ENCODE data around the gene PI16.

The PI16 gene

DNA sequence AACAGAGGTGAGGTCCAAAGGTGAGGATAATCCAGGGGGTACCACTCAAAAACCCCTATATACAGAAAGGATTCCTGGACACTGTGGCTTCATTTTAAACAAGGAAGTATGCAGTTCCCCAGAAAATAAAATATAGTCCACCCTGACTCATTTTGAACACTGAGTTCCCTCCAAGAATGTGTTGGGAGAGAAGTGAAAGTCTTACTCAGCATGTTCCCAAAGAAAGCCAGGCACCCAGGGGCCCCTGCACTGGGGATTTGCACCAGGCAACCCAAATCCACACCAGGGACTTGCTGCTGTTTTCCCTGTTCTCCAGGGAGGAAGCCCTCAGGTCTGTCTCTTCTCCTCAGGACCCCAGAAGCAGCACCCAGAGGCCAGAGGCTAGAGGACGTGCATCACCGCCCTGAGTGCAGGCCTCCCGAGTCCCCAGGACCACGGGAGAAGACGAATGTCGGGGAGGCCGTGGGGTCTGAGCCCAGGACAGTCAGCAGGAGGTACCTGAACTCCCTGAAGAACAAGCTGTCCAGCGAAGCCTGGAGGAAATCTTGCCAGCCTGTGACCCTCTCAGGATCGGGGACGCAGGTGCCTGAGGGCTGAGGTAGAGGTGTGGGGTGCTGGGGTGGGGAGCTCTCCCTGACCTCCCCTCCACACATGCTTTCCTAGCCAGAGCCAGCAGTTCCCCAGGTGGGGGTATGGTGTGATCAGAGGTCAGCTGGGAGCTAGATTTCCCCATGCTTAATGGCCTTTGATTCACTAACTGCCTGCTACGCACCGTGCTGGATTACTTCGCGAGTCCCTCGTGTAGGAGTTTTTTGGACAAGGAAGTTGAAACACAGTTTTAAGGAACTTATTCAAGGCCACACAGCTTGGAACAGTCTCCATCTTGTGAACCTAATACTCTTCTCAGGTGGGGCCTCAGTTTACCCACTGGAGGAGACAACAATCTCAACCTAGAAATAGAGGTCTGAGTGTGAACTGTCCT lies 54.2 kb downstream of the PI16 start:
- Histone ChIP-seq H3K27ac (replicated peaks) (no peak overlapping the region), H3K4me3 (replicated peaks; ENCODE audit: insufficient read depth, low read length) (no peak overlapping the region), H3K27me3 (ENCODE audit: insufficient read depth, poor library complexity, severe bottlenecking) (no peaks in the 10 kb centered on the region)
- TF ChIP-seq, protein P1, sequence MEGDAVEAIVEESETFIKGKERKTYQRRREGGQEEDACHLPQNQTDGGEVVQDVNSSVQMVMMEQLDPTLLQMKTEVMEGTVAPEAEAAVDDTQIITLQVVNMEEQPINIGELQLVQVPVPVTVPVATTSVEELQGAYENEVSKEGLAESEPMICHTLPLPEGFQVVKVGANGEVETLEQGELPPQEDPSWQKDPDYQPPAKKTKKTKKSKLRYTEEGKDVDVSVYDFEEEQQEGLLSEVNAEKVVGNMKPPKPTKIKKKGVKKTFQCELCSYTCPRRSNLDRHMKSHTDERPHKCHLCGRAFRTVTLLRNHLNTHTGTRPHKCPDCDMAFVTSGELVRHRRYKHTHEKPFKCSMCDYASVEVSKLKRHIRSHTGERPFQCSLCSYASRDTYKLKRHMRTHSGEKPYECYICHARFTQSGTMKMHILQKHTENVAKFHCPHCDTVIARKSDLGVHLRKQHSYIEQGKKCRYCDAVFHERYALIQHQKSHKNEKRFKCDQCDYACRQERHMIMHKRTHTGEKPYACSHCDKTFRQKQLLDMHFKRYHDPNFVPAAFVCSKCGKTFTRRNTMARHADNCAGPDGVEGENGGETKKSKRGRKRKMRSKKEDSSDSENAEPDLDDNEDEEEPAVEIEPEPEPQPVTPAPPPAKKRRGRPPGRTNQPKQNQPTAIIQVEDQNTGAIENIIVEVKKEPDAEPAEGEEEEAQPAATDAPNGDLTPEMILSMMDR (IDR thresholded peaks at IDR 0.05; ENCODE audit: insufficient read depth, low read length), result no peak
- TF ChIP-seq GABPA (IDR thresholded peaks at IDR 0.05; ENCODE audit: low read depth) (no peak), SPI1 (IDR thresholded peaks at IDR 0.05; ENCODE audit: borderline replicate concordance, low read depth) (no peak), POLR2AphosphoS5 (IDR thresholded peaks at IDR 0.05; ENCODE audit: low read depth) (no peak)
- TF ChIP-seq, protein P2, sequence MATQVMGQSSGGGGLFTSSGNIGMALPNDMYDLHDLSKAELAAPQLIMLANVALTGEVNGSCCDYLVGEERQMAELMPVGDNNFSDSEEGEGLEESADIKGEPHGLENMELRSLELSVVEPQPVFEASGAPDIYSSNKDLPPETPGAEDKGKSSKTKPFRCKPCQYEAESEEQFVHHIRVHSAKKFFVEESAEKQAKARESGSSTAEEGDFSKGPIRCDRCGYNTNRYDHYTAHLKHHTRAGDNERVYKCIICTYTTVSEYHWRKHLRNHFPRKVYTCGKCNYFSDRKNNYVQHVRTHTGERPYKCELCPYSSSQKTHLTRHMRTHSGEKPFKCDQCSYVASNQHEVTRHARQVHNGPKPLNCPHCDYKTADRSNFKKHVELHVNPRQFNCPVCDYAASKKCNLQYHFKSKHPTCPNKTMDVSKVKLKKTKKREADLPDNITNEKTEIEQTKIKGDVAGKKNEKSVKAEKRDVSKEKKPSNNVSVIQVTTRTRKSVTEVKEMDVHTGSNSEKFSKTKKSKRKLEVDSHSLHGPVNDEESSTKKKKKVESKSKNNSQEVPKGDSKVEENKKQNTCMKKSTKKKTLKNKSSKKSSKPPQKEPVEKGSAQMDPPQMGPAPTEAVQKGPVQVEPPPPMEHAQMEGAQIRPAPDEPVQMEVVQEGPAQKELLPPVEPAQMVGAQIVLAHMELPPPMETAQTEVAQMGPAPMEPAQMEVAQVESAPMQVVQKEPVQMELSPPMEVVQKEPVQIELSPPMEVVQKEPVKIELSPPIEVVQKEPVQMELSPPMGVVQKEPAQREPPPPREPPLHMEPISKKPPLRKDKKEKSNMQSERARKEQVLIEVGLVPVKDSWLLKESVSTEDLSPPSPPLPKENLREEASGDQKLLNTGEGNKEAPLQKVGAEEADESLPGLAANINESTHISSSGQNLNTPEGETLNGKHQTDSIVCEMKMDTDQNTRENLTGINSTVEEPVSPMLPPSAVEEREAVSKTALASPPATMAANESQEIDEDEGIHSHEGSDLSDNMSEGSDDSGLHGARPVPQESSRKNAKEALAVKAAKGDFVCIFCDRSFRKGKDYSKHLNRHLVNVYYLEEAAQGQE (IDR thresholded peaks at IDR 0.05; ENCODE audit: insufficient replicate concordance, low read depth), result no peak
- no peak for DNase-seq (ENCODE audit: low read depth in 1 of 2, low spot score in 1 of 2)

GRCh38 chr6:37010402-37010892 lies 55.9 kb downstream of the PI16 start:
- no peak for DNase-seq (ENCODE audit: low read depth in 1 of 2, low spot score in 1 of 2)
- TF ChIP-seq POLR2AphosphoS5 (IDR thresholded peaks at IDR 0.05; ENCODE audit: low read depth) (no peak), GABPA (IDR thresholded peaks at IDR 0.05; ENCODE audit: low read depth) (no peak), SPI1 (IDR thresholded peaks at IDR 0.05; ENCODE audit: borderline replicate concordance, low read depth) (no peak)
- TF ChIP-seq, protein P1 (IDR thresholded peaks at IDR 0.05; ENCODE audit: insufficient read depth, low read length), result no peak
- TF ChIP-seq, protein P2 (IDR thresholded peaks at IDR 0.05; ENCODE audit: insufficient replicate concordance, low read depth), result no peak
- Histone ChIP-seq H3K4me3 (replicated peaks; ENCODE audit: insufficient read depth, low read length) (no peak overlapping the region), H3K27me3 (ENCODE audit: insufficient read depth, poor library complexity, severe bottlenecking) (no peaks in the 10 kb centered on the region), H3K27ac (replicated peaks) (no peak overlapping the region)

DNA sequence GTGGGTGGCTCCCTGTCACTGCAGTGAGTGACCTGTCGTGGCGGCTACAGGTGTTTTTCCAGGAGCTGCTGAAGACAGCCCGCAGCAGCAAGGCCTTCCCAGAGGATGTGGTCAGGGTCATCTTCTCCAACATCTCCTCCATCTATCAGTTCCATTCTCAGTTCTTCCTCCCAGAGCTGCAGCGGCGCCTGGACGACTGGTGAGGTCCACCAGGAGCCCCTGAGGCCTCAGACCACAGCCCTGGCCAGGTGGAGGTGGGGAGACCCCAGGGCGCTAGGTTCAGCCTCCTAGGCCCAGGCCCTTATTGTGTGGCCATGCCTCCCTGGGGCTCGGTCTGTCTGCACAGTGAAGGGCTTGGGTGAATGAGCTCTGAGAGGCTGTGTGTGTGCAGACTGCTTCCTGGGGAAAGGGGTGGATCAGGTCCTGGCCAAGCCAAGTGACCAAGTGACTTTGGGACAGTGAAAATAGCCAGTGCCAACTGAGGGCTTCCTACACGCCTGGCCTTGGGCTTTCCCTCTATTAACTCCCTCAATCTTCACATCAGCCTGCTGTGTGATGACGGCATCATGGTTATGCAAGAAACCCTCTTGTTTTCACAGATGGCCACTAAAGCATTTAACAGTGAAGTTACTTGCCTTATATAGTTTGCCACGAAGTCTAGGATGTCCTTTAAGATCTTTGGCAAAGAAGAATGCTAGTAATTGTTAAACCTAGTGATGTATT lies 57.3 kb downstream of the PI16 start:
- DNase-seq (ENCODE audit: low read depth in 1 of 2, low spot score in 1 of 2), result peak in 1 of 2 experiments; percentile 30
- TF ChIP-seq, protein P2 (IDR thresholded peaks at IDR 0.05; ENCODE audit: insufficient replicate concordance, low read depth), result no peak
- TF ChIP-seq SPI1 (IDR thresholded peaks at IDR 0.05; ENCODE audit: borderline replicate concordance, low read depth) (no peak), GABPA (IDR thresholded peaks at IDR 0.05; ENCODE audit: low read depth) (no peak), POLR2AphosphoS5 (IDR thresholded peaks at IDR 0.05; ENCODE audit: low read depth) (no peak)
- TF ChIP-seq, protein P1 (IDR thresholded peaks at IDR 0.05; ENCODE audit: insufficient read depth, low read length), result no peak
- no peaks in the 10 kb centered on the region for H3K27me3 ChIP-seq (ENCODE audit: insufficient read depth, poor library complexity, severe bottlenecking)

More for the DNA sequence above, 57.3 kb downstream of the PI16 start:
- no peak overlapping the region for H3K27ac ChIP-seq (replicated peaks)
- no peak overlapping the region for H3K4me3 ChIP-seq (replicated peaks; ENCODE audit: insufficient read depth, low read length)
